MM.1S (cell line): ENCODE data around the gene FUZ.

Experiments used
- EZH2 ChIP-seq: fragments of 300-600 bp; sonication (generic); optimal IDR thresholded peaks from 2 replicates; pipeline ENCODE3; 2017; ENCODE audit warnings: low read depth, mild to moderate bottlenecking, antibody characterized with exemption, low read length, mixed read lengths
- EZH2phosphoT487 ChIP-seq: fragments of 300-600 bp; sonication (generic); IDR thresholded peaks from 2 replicates; pipeline ENCODE4 v1.6.1; 2018; ENCODE audit warnings: antibody characterized with exemption, low read length
- TF ChIP-seq, protein P1 (sequence below): fragments of 300-600 bp; sonication (generic); IDR thresholded peaks from 2 replicates; pipeline ENCODE4 v1.5.1; 2016; ENCODE audit warnings: antibody characterized with exemption, low read length, mixed read lengths

GRCh38 chr19:49803529-49803856 lies 9.6 kb downstream of the FUZ start:
- TF ChIP-seq, protein P1, sequence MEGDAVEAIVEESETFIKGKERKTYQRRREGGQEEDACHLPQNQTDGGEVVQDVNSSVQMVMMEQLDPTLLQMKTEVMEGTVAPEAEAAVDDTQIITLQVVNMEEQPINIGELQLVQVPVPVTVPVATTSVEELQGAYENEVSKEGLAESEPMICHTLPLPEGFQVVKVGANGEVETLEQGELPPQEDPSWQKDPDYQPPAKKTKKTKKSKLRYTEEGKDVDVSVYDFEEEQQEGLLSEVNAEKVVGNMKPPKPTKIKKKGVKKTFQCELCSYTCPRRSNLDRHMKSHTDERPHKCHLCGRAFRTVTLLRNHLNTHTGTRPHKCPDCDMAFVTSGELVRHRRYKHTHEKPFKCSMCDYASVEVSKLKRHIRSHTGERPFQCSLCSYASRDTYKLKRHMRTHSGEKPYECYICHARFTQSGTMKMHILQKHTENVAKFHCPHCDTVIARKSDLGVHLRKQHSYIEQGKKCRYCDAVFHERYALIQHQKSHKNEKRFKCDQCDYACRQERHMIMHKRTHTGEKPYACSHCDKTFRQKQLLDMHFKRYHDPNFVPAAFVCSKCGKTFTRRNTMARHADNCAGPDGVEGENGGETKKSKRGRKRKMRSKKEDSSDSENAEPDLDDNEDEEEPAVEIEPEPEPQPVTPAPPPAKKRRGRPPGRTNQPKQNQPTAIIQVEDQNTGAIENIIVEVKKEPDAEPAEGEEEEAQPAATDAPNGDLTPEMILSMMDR: no peak
- no peak for TF ChIP-seq EZH2
- no peak for TF ChIP-seq EZH2phosphoT487
